ENCODE measurements around the gene SCN5A. TPM values are rescaled to one million over a fixed set of nuclear protein-coding genes. Genes with fewer than 3 reads are reported as not detected.

SCN5A gene
- polyA plus RNA-seq, 1 donor from 2014 or later = not detected

GRCh38 chr3:38575279-38575843 lies 74.1 kb downstream of the SCN5A start:
- Histone ChIP-seq H3K4me3 (ENCODE audit: low read length) (no peak overlapping the region), H3K36me3 (ENCODE audit: insufficient read depth, low read length) (no peaks in the 10 kb centered on the region), H3K79me2 (replicated peaks; ENCODE audit: insufficient read depth, low read length) (no peaks in the 10 kb centered on the region), H3K9me2 (ENCODE audit: insufficient read depth, low read length) (no peaks in the 10 kb centered on the region), H3K9ac (ENCODE audit: low read length) (no peak overlapping the region), H3K27ac (ENCODE audit: low read length) (no peak overlapping the region), H3F3A (ENCODE audit: insufficient read depth, low read length, poor library complexity, severe bottlenecking) (no peaks in the 10 kb centered on the region), H2AFZ (ENCODE audit: low read depth, low read length) (no peak overlapping the region), H3K9me3 (ENCODE audit: low read length) (no peaks in the 10 kb centered on the region), H3K27me3 (ENCODE audit: insufficient read depth, low read depth, low read length) (no peaks in the 10 kb centered on the region), H3K4me2 (ENCODE audit: low read length) (no peak overlapping the region), H4K20me1 (ENCODE audit: insufficient read depth) (no peaks in the 10 kb centered on the region)
- TF ChIP-seq MXI1 (conservative IDR thresholded peaks at IDR 0.05; ENCODE audit: poor library complexity, severe bottlenecking) (no peak), CTCF (IDR thresholded peaks at IDR 0.05; ENCODE audit: poor library complexity, severe bottlenecking) (no peak), RAD21 (conservative IDR thresholded peaks at IDR 0.05) (no peak), POLR2AphosphoS5 (IDR thresholded peaks at IDR 0.05) (no peak), EP300 (conservative IDR thresholded peaks at IDR 0.05; ENCODE audit: poor library complexity, severe bottlenecking) (no peak), EZH2 (IDR thresholded peaks at IDR 0.05; ENCODE audit: borderline replicate concordance, insufficient read depth, low read length, poor library complexity, severe bottlenecking) (no peak), SMC3 (conservative IDR thresholded peaks at IDR 0.05; ENCODE audit: poor library complexity) (no peak), REST (IDR thresholded peaks at IDR 0.05; ENCODE audit: borderline replicate concordance) (no peak), TAF1 (IDR thresholded peaks at IDR 0.05; ENCODE audit: low read depth) (no peak)

- H3K36me3 ChIP-seq (ENCODE audit: insufficient read depth, low read length) = no peaks in the 10 kb centered on the region
- no peaks in the 10 kb centered on the region for H3F3A ChIP-seq (ENCODE audit: insufficient read depth, low read length, poor library complexity, severe bottlenecking)
- no peak overlapping the region for H3K4me2 ChIP-seq (ENCODE audit: low read length)
- H3K27me3 ChIP-seq (ENCODE audit: insufficient read depth, low read depth, low read length) = no peaks in the 10 kb centered on the region
- no peaks in the 10 kb centered on the region for H3K9me2 ChIP-seq (ENCODE audit: insufficient read depth, low read length)
- no peaks in the 10 kb centered on the region for H3K79me2 ChIP-seq (replicated peaks; ENCODE audit: insufficient read depth, low read length)
- H3K9me3 ChIP-seq (ENCODE audit: low read length) = no peaks in the 10 kb centered on the region
- H3K27ac ChIP-seq (ENCODE audit: low read length) = no peak overlapping the region
- H4K20me1 ChIP-seq (ENCODE audit: insufficient read depth) = no peaks in the 10 kb centered on the region
- H3K4me3 ChIP-seq (ENCODE audit: low read length) = no peak overlapping the region
- TF ChIP-seq REST (IDR thresholded peaks at IDR 0.05; ENCODE audit: borderline replicate concordance) (no peak), CTCF (IDR thresholded peaks at IDR 0.05; ENCODE audit: poor library complexity, severe bottlenecking) (no peak), RAD21 (conservative IDR thresholded peaks at IDR 0.05) (no peak), EZH2 (IDR thresholded peaks at IDR 0.05; ENCODE audit: borderline replicate concordance, insufficient read depth, low read length, poor library complexity, severe bottlenecking) (no peak), EP300 (conservative IDR thresholded peaks at IDR 0.05; ENCODE audit: poor library complexity, severe bottlenecking) (no peak), SMC3 (conservative IDR thresholded peaks at IDR 0.05; ENCODE audit: poor library complexity) (no peak), POLR2AphosphoS5 (IDR thresholded peaks at IDR 0.05) (no peak), MXI1 (conservative IDR thresholded peaks at IDR 0.05; ENCODE audit: poor library complexity, severe bottlenecking) (no peak), TAF1 (IDR thresholded peaks at IDR 0.05; ENCODE audit: low read depth) (no peak)
- H2AFZ ChIP-seq (ENCODE audit: low read depth, low read length) = no peak overlapping the region
- no peak overlapping the region for H3K9ac ChIP-seq (ENCODE audit: low read length)
Observed at GRCh38 chr3:38574411-38575278, 74.8 kb downstream of the SCN5A start.

Data from neural cell (in vitro differentiated cells).